WTC11 (cell line): ENCODE data around the gene SLC1A4.

Source experiments
- TF ChIP-seq, protein P1 (sequence below): fragments of 250-450 bp; sonication (Bioruptor Pico); IDR thresholded peaks from 2 replicates; pipeline ENCODE4 v2.1.2; 2022; ENCODE audit warnings: mild to moderate bottlenecking, moderate library complexity
- TF ChIP-seq, protein P2 (sequence below): fragments of 200-600 bp; IDR thresholded peaks from 2 replicates; pipeline ENCODE4 v1.8.0; 2022; ENCODE audit warnings: antibody characterized with exemption

DNA sequence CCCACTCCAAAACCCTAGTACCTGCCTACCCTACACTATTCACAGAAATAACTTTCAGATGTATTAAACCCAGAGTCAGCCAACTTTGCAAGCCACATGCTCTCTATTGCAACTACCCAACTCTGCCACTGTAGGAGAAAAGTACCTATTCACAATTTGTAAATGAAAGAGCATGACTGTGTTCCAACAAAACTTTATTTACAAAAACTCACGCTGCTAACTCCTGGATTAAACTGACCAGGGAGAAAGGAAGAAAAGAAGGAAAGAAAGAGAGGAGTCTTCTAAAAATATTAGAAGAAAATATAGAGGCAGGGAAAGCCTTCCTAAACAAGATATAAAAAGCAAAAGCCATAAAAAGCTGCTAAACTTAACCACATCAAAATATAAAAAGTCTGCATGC, 24.6 kb downstream of the SLC1A4 start:
- TF ChIP-seq, protein P1, sequence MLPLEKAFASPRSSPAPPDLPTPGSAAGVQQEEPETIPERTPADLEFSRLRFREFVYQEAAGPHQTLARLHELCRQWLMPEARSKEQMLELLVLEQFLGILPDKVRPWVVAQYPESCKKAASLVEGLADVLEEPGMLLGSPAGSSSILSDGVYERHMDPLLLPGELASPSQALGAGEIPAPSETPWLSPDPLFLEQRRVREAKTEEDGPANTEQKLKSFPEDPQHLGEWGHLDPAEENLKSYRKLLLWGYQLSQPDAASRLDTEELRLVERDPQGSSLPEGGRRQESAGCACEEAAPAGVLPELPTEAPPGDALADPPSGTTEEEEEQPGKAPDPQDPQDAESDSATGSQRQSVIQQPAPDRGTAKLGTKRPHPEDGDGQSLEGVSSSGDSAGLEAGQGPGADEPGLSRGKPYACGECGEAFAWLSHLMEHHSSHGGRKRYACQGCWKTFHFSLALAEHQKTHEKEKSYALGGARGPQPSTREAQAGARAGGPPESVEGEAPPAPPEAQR, result no peak
- TF ChIP-seq, protein P2, sequence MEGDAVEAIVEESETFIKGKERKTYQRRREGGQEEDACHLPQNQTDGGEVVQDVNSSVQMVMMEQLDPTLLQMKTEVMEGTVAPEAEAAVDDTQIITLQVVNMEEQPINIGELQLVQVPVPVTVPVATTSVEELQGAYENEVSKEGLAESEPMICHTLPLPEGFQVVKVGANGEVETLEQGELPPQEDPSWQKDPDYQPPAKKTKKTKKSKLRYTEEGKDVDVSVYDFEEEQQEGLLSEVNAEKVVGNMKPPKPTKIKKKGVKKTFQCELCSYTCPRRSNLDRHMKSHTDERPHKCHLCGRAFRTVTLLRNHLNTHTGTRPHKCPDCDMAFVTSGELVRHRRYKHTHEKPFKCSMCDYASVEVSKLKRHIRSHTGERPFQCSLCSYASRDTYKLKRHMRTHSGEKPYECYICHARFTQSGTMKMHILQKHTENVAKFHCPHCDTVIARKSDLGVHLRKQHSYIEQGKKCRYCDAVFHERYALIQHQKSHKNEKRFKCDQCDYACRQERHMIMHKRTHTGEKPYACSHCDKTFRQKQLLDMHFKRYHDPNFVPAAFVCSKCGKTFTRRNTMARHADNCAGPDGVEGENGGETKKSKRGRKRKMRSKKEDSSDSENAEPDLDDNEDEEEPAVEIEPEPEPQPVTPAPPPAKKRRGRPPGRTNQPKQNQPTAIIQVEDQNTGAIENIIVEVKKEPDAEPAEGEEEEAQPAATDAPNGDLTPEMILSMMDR, result no peak
